Subcutaneous abdominal adipose tissue (tissue), 5 donors: ENCODE results near the gene PTPRG.

Source experiments
- H3K27ac ChIP-seq: one replicate; pipeline ENCODE4 v1.7.0; 2013; ENCODE audit warnings: low read depth, mild to moderate bottlenecking, inconsistent platforms, low read length, moderate library complexity
- H3K27me3 ChIP-seq, 5 donors: one replicate each; pipeline ENCODE4 v1.7.0; 2013; ENCODE audit warnings: low read length in 5 of 5, inconsistent platforms in 1 of 5; ENCODE audit not compliant: control insufficient read depth in 5 of 5, insufficient read depth in 4 of 5
- H3K36me3 ChIP-seq, 5 donors: one replicate each; pipeline ENCODE4 v1.7.0; 2013; ENCODE audit warnings: low read length in 5 of 5; ENCODE audit not compliant: control insufficient read depth in 5 of 5, insufficient read depth in 5 of 5
- H3K4me1 ChIP-seq, 5 donors: one replicate each; pipeline ENCODE4 v1.7.0; 2013; ENCODE audit warnings: low read length in 5 of 5, mild to moderate bottlenecking in 3 of 5, moderate library complexity in 1 of 5; ENCODE audit not compliant: control insufficient read depth in 5 of 5, insufficient read depth in 5 of 5
- H3K4me3 ChIP-seq, 5 donors: one replicate each; pipeline ENCODE4 v1.7.0; 2013; ENCODE audit warnings: low read length in 5 of 5, low read depth in 1 of 5
- H3K9ac ChIP-seq, 5 donors: one replicate each; pipeline ENCODE4 v1.7.0; 2013; ENCODE audit warnings: low read length in 5 of 5, mild to moderate bottlenecking in 4 of 5, moderate library complexity in 3 of 5
- H3K9me3 ChIP-seq, 5 donors: one replicate each; pipeline ENCODE4 v1.7.0; 2013; ENCODE audit warnings: low read length in 5 of 5; ENCODE audit not compliant: control insufficient read depth in 5 of 5
- donor health status: healthy.
- donor health status: healthy.
- donor health status: healthy.
- donor health status: healthy.
- donor health status: healthy.

Gene PTPRG

GRCh38 chr3:62207197-62207596 is 645.8 kb downstream of the PTPRG start:
- H3K4me3 ChIP-seq = no peak overlapping the region

GRCh38 chr3:62208385-62208784 is 647.0 kb downstream of the PTPRG start:
- no peaks in the 10 kb centered on the region for H3K27me3 ChIP-seq
- no peak overlapping the region for H3K27ac ChIP-seq
- H3K4me3 ChIP-seq = no peak overlapping the region
- H3K36me3 ChIP-seq = peaks cover 2 to 16% (median 14%) of the 10 kb centered on the region in 5 donors
- H3K9me3 ChIP-seq = no peaks in the 10 kb centered on the region
- no peak overlapping the region for H3K9ac ChIP-seq
- no peaks in the 10 kb centered on the region for H3K4me1 ChIP-seq

More at GRCh38 chr3:62207197-62207596, 645.8 kb downstream of the PTPRG start:
- H3K27ac ChIP-seq = no peak overlapping the region
- H3K27me3 ChIP-seq = no peaks in the 10 kb centered on the region
- no peaks in the 10 kb centered on the region for H3K4me1 ChIP-seq
- H3K9me3 ChIP-seq = no peaks in the 10 kb centered on the region
- peaks cover 2 to 22% (median 17%) of the 10 kb centered on the region in 5 donors for H3K36me3 ChIP-seq
- no peak overlapping the region for H3K9ac ChIP-seq

- peaks cover 0 to 11% (median 7%) of the 10 kb centered on the region in 5 donors for H3K36me3 ChIP-seq
- H3K9ac ChIP-seq = no peak overlapping the region
- no peak overlapping the region for H3K4me3 ChIP-seq
- H3K4me1 ChIP-seq = no peaks in the 10 kb centered on the region
- no peaks in the 10 kb centered on the region for H3K9me3 ChIP-seq
- H3K27ac ChIP-seq = no peak overlapping the region
- no peaks in the 10 kb centered on the region for H3K27me3 ChIP-seq
Observed at GRCh38 chr3:62209101-62209500, 647.7 kb downstream of the PTPRG start.

GRCh38 chr3:62210011-62210410 is 648.6 kb downstream of the PTPRG start:
- Histone ChIP-seq H3K27me3 (no peaks in the 10 kb centered on the region), H3K27ac (no peak overlapping the region), H3K9ac (no peak overlapping the region), H3K36me3 (peaks cover 0 to 11% (median 4%) of the 10 kb centered on the region in 5 donors), H3K4me1 (no peaks in the 10 kb centered on the region), H3K4me3 (no peak overlapping the region), H3K9me3 (no peaks in the 10 kb centered on the region)

- Histone ChIP-seq H3K27me3 (no peaks in the 10 kb centered on the region), H3K4me1 (no peaks in the 10 kb centered on the region), H3K4me3 (no peak overlapping the region), H3K27ac (no peak overlapping the region), H3K36me3 (peaks cover 0 to 5% (median 0%) of the 10 kb centered on the region in 5 donors), H3K9ac (no peak overlapping the region), H3K9me3 (no peaks in the 10 kb centered on the region)
Observed at GRCh38 chr3:62211675-62212429, 650.5 kb downstream of the PTPRG start.

GRCh38 chr3:62214850-62215249 is 653.5 kb downstream of the PTPRG start:
- Histone ChIP-seq H3K36me3 (peaks cover 0 to 12% (median 11%) of the 10 kb centered on the region in 5 donors), H3K27ac (no peak overlapping the region), H3K4me3 (no peak overlapping the region), H3K4me1 (no peaks in the 10 kb centered on the region), H3K9me3 (no peaks in the 10 kb centered on the region), H3K9ac (no peak overlapping the region), H3K27me3 (no peaks in the 10 kb centered on the region)

DNA sequence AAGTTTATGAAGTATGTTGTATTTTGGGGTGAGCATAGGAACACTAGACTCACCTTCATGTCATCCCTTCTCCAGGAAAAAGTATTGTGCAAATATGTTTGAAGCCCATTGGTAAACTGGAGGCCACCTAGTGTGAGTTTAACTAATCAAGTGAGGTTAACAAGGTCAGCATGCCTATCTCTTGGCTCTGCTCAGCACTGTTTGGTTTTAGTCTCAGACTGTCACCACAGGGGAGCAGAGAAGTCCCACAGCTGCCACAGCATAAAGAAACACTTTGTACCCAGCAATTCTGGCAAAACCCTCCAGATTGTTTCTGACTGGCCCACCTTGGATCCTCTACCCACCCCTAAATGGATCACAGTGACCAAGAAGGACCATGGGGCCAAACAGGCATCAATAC is 659.2 kb downstream of the PTPRG start:
- Histone ChIP-seq H3K9ac (no peak overlapping the region), H3K4me3 (no peak overlapping the region), H3K9me3 (no peaks in the 10 kb centered on the region), H3K27me3 (no peaks in the 10 kb centered on the region), H3K4me1 (no peaks in the 10 kb centered on the region), H3K36me3 (peaks cover 0 to 42% (median 32%) of the 10 kb centered on the region in 5 donors), H3K27ac (no peak overlapping the region)

GRCh38 chr3:62225051-62225450 is 663.7 kb downstream of the PTPRG start:
- H3K4me1 ChIP-seq = no peaks in the 10 kb centered on the region
- H3K27me3 ChIP-seq = no peaks in the 10 kb centered on the region
- no peaks in the 10 kb centered on the region for H3K9me3 ChIP-seq
- H3K9ac ChIP-seq = no peak overlapping the region
- H3K27ac ChIP-seq = no peak overlapping the region
- H3K4me3 ChIP-seq = no peak overlapping the region
- H3K36me3 ChIP-seq = peaks cover 0 to 34% (median 18%) of the 10 kb centered on the region in 5 donors

GRCh38 chr3:62226601-62227339 is 665.4 kb downstream of the PTPRG start:
- no peak overlapping the region for H3K4me3 ChIP-seq
- H3K4me1 ChIP-seq = no peaks in the 10 kb centered on the region
- no peak overlapping the region for H3K9ac ChIP-seq
- no peaks in the 10 kb centered on the region for H3K27me3 ChIP-seq
- H3K27ac ChIP-seq = no peak overlapping the region
- H3K36me3 ChIP-seq = peaks cover 0 to 20% (median 11%) of the 10 kb centered on the region in 5 donors
- H3K9me3 ChIP-seq = no peaks in the 10 kb centered on the region

GRCh38 chr3:62228467-62228866 is 667.1 kb downstream of the PTPRG start:
- H3K4me1 ChIP-seq = no peaks in the 10 kb centered on the region
- peaks cover 0 to 10% (median 4%) of the 10 kb centered on the region in 5 donors for H3K36me3 ChIP-seq
- no peaks in the 10 kb centered on the region for H3K27me3 ChIP-seq
- no peak overlapping the region for H3K27ac ChIP-seq
- H3K9ac ChIP-seq = no peak overlapping the region
- no peak overlapping the region for H3K4me3 ChIP-seq
- no peaks in the 10 kb centered on the region for H3K9me3 ChIP-seq
